Measurements from ENCODE around the gene SLC25A21. TPM values are rescaled to one million over a fixed set of nuclear protein-coding genes. Genes with fewer than 3 reads are reported as not detected.
A peak's percentile ranks its signal among the peaks of the same experiment; 100 is the strongest.

Gene SLC25A21
- total RNA-seq, 6 experiments from 2014 or later, result 0.09 to 0.37 (median 0.18) TPM; not detected in 1

DNA sequence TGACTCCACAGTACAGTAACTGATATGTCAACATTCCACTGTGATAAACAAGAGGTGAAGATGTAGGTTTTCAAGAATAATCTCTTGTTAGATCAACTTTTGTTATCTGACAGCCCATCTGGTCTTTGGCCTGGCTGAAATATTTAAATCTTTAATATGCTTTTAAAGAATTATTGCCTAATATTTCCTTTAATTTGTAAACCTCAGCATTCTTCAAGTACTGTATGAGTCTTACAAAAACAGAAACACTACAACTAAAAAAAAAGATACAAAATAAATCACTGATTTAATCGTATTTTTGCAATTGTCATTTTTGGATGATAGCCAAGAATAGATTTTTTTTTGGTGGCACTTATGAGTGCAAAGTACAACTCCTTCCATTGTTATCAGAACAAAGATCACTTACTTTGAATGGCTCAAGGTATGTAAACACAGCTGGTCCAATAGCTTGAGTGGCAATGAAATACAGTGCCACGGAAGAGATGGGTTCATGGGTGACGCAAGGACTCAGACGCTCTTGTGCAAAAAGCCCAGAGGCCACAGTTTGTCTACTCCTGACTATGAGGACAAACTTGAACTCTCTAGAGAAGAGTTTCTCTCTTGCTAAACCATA is 401.3 kb downstream of the SLC25A21 start:
- Histone ChIP-seq H3K27me3 (no peaks in the 10 kb centered on the region), H3K4me3 (no peak overlapping the region), H3K27ac (no peak overlapping the region), H3K36me3 (no peaks in the 10 kb centered on the region), H3K9me3 (no peaks in the 10 kb centered on the region), H3K4me1 (no peaks in the 10 kb centered on the region)
- 15% methylated on average over 4 of the region's 4 CpGs for WGBS (ENCODE audit: insufficient coverage, low coverage, low lambda C conversion rate, missing lambda C conversion rate)
- ATAC-seq (peak in 1 of 4 donors; percentile 25), DNase-seq (no peak)
- no peak for TF ChIP-seq POLR2A (IDR thresholded peaks at IDR 0.05)
- TF ChIP-seq, protein P1, sequence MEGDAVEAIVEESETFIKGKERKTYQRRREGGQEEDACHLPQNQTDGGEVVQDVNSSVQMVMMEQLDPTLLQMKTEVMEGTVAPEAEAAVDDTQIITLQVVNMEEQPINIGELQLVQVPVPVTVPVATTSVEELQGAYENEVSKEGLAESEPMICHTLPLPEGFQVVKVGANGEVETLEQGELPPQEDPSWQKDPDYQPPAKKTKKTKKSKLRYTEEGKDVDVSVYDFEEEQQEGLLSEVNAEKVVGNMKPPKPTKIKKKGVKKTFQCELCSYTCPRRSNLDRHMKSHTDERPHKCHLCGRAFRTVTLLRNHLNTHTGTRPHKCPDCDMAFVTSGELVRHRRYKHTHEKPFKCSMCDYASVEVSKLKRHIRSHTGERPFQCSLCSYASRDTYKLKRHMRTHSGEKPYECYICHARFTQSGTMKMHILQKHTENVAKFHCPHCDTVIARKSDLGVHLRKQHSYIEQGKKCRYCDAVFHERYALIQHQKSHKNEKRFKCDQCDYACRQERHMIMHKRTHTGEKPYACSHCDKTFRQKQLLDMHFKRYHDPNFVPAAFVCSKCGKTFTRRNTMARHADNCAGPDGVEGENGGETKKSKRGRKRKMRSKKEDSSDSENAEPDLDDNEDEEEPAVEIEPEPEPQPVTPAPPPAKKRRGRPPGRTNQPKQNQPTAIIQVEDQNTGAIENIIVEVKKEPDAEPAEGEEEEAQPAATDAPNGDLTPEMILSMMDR (IDR thresholded peaks at IDR 0.05), result no peak
- intact Hi-C loops (cut with DNase I), result no loop called here

DNA sequence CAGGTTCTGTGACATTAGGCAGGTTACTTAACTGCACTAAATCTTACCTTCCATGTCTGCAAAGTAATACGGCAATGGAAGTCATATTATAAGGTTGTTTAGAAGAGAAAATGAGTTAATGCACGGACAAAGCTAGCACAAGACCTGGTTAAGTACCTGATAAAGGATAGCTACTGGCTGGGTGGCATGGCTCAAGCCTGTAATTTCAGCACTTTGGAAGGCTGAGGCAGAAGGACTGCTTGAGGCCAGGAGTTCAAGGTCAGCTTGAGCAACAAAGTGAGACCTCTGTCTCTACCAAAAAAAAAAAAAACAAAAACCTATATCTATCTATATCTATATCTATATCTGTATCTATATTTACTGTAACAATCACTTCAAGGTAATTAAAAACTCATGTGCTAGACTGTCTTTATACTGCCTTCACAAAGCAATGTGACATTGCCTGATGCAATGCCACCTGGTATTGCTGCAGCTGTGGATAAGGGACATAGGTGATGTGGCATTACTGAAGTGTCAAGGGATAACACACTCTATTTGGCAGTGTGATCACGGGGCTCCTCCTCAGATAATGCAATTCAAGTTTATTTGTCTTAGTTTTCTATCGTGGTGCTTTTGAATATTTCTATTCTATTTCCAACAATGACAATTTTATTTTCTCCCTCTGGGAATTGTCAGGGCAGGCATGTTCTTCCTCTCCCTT is 403.6 kb downstream of the SLC25A21 start:
- H3K36me3 ChIP-seq, result no peaks in the 10 kb centered on the region
- no peaks in the 10 kb centered on the region for H3K4me1 ChIP-seq
- 50% methylated on average over 4 of the region's 4 CpGs for WGBS (ENCODE audit: insufficient coverage, low coverage, low lambda C conversion rate, missing lambda C conversion rate)
- intact Hi-C loops (cut with DNase I), result no loop called here
- no peaks in the 10 kb centered on the region for H3K27me3 ChIP-seq
- ATAC-seq, result no peak
- no peak overlapping the region for H3K4me3 ChIP-seq
- no peak overlapping the region for H3K27ac ChIP-seq
- no peak for DNase-seq
- no peaks in the 10 kb centered on the region for H3K9me3 ChIP-seq
- TF ChIP-seq, protein P1 (IDR thresholded peaks at IDR 0.05), result no peak
- TF ChIP-seq POLR2A (IDR thresholded peaks at IDR 0.05), result no peak

DNA sequence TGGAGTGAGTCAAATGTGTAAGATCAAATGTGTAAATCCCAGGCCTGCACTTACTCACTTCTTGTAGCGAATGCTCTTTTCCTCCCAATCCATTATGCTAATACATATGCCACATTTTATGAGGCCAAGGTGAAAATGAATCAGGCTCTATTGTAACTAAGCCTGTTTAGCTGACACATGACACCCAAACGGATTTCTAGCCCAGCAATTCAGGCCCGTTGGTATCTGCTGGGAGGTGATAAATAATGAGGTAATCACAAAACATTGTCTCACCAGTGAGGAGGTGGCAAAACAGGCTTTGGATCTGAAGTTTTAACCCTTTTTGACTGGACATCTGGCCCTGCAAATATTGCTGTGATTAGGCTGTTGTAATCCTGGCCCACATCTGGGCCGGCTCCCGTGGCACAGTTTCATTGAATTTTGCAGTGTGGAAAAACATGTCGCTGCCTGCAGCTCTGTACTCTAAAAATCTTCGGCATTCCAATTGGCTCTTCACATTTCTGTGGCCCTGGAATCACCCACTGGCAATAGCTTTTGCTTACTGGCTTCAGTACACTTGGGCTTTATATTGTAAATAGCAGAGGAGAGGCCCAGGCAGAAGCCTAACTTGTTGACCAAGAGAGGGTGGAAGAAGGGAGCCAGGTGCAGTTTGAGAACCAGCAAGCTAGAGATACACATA is 404.7 kb downstream of the SLC25A21 start:
- 53% methylated on average over 6 of the region's 7 CpGs for WGBS (ENCODE audit: insufficient coverage, low coverage, low lambda C conversion rate, missing lambda C conversion rate)
- no peak for DNase-seq

DNA sequence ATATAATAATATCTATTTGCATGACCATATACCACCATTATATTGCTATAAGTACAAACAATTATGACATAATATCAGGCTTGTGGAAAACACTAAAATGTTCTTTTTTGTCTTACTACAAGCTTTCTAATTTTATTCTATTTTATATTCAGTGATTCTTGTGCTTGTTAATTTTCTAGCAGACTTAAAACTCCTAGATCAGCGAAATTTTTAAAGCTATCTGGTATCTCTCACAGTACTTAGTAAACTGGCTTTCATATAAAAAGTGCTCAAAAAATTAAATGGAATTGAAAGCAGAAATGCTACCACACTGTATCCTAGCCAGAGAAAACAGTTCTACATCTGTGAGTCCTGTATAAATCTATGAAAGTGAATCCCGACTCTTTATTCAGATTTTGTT is 405.4 kb downstream of the SLC25A21 start:
- TF ChIP-seq, protein P1 (IDR thresholded peaks at IDR 0.05), result no peak
- no peak for TF ChIP-seq POLR2A (IDR thresholded peaks at IDR 0.05)
- ATAC-seq (no peak), DNase-seq (no peak)
- no peaks in the 10 kb centered on the region for H3K9me3 ChIP-seq
- H3K4me1 ChIP-seq, result no peaks in the 10 kb centered on the region
- 42% methylated on average over 2 of the region's 2 CpGs for WGBS (ENCODE audit: insufficient coverage, low coverage, low lambda C conversion rate, missing lambda C conversion rate)
- no peaks in the 10 kb centered on the region for H3K36me3 ChIP-seq
- H3K4me3 ChIP-seq, result no peak overlapping the region
- intact Hi-C loops (cut with DNase I), result no loop called here
- no peak overlapping the region for H3K27ac ChIP-seq
- H3K27me3 ChIP-seq, result no peaks in the 10 kb centered on the region

More for the DNA sequence above, 404.7 kb downstream of the SLC25A21 start:
- Histone ChIP-seq H3K27ac (no peak overlapping the region), H3K4me1 (no peaks in the 10 kb centered on the region), H3K27me3 (no peaks in the 10 kb centered on the region), H3K36me3 (no peaks in the 10 kb centered on the region), H3K4me3 (no peak overlapping the region), H3K9me3 (no peaks in the 10 kb centered on the region)
- TF ChIP-seq POLR2A (IDR thresholded peaks at IDR 0.05), result no peak
- TF ChIP-seq, protein P1 (IDR thresholded peaks at IDR 0.05), result no peak
- no peak for ATAC-seq
- intact Hi-C loops (cut with DNase I), result no loop called here
